K562 (cell line): ENCODE data around the gene ZNF618. TPM values are rescaled to one million over a fixed set of nuclear protein-coding genes. Genes with fewer than 3 reads are reported as not detected.

Experiments used
- ATAC-seq: fragments of 200-7000 bp; cut with Tn5 transposase; 3 replicates; pipeline ENCODE4 v1.9.1; 2020; ENCODE audit warnings: moderate library complexity
- BruUV-seq: library from RNA; stranded (reverse); fragments of 400-500 nt; replicated peaks from 2 replicates; lab custom pipeline; 2021; lab: Mats Ljungman, UMichigan
- CTCF ChIA-PET: fragments of 300-600 bp; formaldehyde crosslinking; extraction: SDS; loops from one replicate; lab custom pipeline; 2021; ENCODE audit warnings: low intra/inter-chr PET ratio; lab: Yijun Ruan, JAX
- POLR2A ChIA-PET: fragments of 300-600, 350-650 bp; sonication (Branson Sonifier 250); formaldehyde crosslinking; extraction: SDS; loops from one replicate; lab custom pipeline; 2021; ENCODE audit warnings: antibody characterized with exemption, inconsistent platforms; lab: Yijun Ruan, JAX
- DNase-seq, 4 experiments: peaks; one replicate each; pipeline versions ENCODE4 v3.0.0 to v3.0.0-alpha.2; 2011 to 2018; ENCODE audit warnings: low spot score in 3 of 4, mixed read lengths in 3 of 4; ENCODE audit errors: extremely low read depth in 1 of 4
- FAIRE-seq: peaks from 2 replicates; lab custom pipeline; 2011; peaks lifted over from hg19 to GRCh38; lab: Jason Lieb, UNC
- H2AFZ ChIP-seq: 2 replicates; pipeline ENCODE4 v1.6.0; 2011; ENCODE audit warnings: low read depth, low read length, control low read depth, inconsistent platforms
- H3K27ac ChIP-seq: fragments of 200-600 bp; 3 replicates; pipeline ENCODE4 v1.8.0; 2011; ENCODE audit warnings: low read depth, mild to moderate bottlenecking, control low read depth, inconsistent platforms, low read length, moderate library complexity, mixed read lengths; ENCODE audit errors: extremely low read depth
- H3K27me3 ChIP-seq, 2 experiments: fragments of 300-600 bp in 1 of 2; 2 replicates in 1 of 2; 3 replicates in 1 of 2; pipeline versions ENCODE4 v1.6.0 to v1.8.0; 2011; ENCODE audit warnings: inconsistent platforms in 2 of 2, low read length in 2 of 2, mild to moderate bottlenecking in 1 of 2, mixed read lengths in 1 of 2, moderate library complexity in 1 of 2; ENCODE audit not compliant: control insufficient read depth in 2 of 2, insufficient read depth in 2 of 2
- H3K36me3 ChIP-seq: fragments of 300-600 bp; 3 replicates; pipeline ENCODE4 v1.8.0; 2011; ENCODE audit warnings: mild to moderate bottlenecking, low read length, inconsistent platforms; ENCODE audit not compliant: control insufficient read depth, insufficient read depth
- H3K4me1 ChIP-seq, 2 experiments: fragments of 200-600 bp in 1 of 2; replicated peaks in 1 of 2; 2 replicates in 1 of 2; 3 replicates in 1 of 2; pipeline versions ENCODE4 v1.5.1 to v1.8.0; 2011; ENCODE audit warnings: inconsistent platforms in 2 of 2, low read length in 2 of 2, mild to moderate bottlenecking in 1 of 2, mixed read lengths in 1 of 2, moderate library complexity in 1 of 2; ENCODE audit not compliant: control insufficient read depth in 2 of 2, insufficient read depth in 2 of 2
- H3K4me2 ChIP-seq: 2 replicates; pipeline ENCODE4 v1.6.1; 2011; ENCODE audit warnings: low read length, control low read depth, inconsistent platforms, mixed read lengths; ENCODE audit not compliant: insufficient read depth
- H3K4me3 ChIP-seq: fragments of 200-600 bp; sonication (generic), shearing (Covaris generic); 2 replicates; pipeline ENCODE4 v1.5.1; 2016; ENCODE audit warnings: control low read depth, inconsistent platforms
- H3K79me2 ChIP-seq: fragments of 200-600 bp; 3 replicates; pipeline ENCODE4 v1.8.0; 2011; ENCODE audit warnings: low read length, inconsistent platforms; ENCODE audit not compliant: control insufficient read depth, insufficient read depth
- H3K9ac ChIP-seq, 2 experiments: 2 replicates each; pipeline versions ENCODE4 v1.6.0 to v1.6.1; 2011; ENCODE audit warnings: low read depth in 2 of 2, low read length in 2 of 2, control low read depth in 1 of 2, inconsistent platforms in 1 of 2, mild to moderate bottlenecking in 1 of 2, mixed read lengths in 1 of 2; ENCODE audit not compliant: insufficient read depth in 1 of 2
- H3K9me1 ChIP-seq: one replicate; pipeline ENCODE4 v1.6.0; 2011; ENCODE audit warnings: inconsistent platforms, mild to moderate bottlenecking, low read length, moderate library complexity; ENCODE audit not compliant: control insufficient read depth, insufficient read depth
- H3K9me3 ChIP-seq: replicated peaks from 2 replicates; pipeline ENCODE4 v1.5.1; 2011; ENCODE audit warnings: low read depth, low read length, inconsistent platforms; ENCODE audit not compliant: control insufficient read depth, insufficient read depth
- H4K20me1 ChIP-seq: replicated peaks from 2 replicates; pipeline ENCODE4 v1.6.1; 2011; ENCODE audit warnings: low read length, inconsistent platforms, mixed read lengths; ENCODE audit not compliant: control insufficient read depth, insufficient read depth
- CBX3 ChIP-seq, 2 experiments: IDR thresholded peaks; 1 replicate in 1 of 2; 2 replicates in 1 of 2; pipeline ENCODE4 v1.6.1; 2012; ENCODE audit warnings: inconsistent platforms in 2 of 2, low read length in 2 of 2, borderline replicate concordance in 1 of 2, control low read depth in 1 of 2
- EP400 ChIP-seq: fragments of 450-650 bp; IDR thresholded peaks from 2 replicates; pipeline ENCODE4 v1.6.1; 2017; ENCODE audit warnings: antibody characterized with exemption, mild to moderate bottlenecking, moderate library complexity
- GMEB1 ChIP-seq: fragments of 250-450 bp; sonication (Bioruptor Pico); IDR thresholded peaks from 2 replicates; pipeline ENCODE4 v1.4.0; 2020; ENCODE audit warnings: mild to moderate bottlenecking
- KLF13 ChIP-seq: fragments of 450-650 bp; IDR thresholded peaks from 2 replicates; pipeline ENCODE4 v1.6.1; 2016; ENCODE audit warnings: missing genetic modification characterization, low read depth, mild to moderate bottlenecking, missing compliant biosample characterization, moderate library complexity, borderline replicate concordance
- MBD2 ChIP-seq: sonication (generic); IDR thresholded peaks from 2 replicates; pipeline ENCODE4 v1.6.1; 2016; ENCODE audit warnings: low read depth, borderline replicate concordance
- NCOA2 ChIP-seq, 2 experiments: fragments of 450-650 bp; IDR thresholded peaks; 2 replicates each; pipeline ENCODE4 v1.6.1; 2018; ENCODE audit warnings: mild to moderate bottlenecking in 2 of 2, moderate library complexity in 1 of 2; ENCODE audit not compliant: partially characterized antibody in 2 of 2
- PHB2 ChIP-seq: fragments of 450-650 bp; IDR thresholded peaks from 2 replicates; pipeline ENCODE4 v1.6.1; 2017; ENCODE audit warnings: low read depth
- RBM25 ChIP-seq: fragments of 200-400 bp; formaldehyde crosslinking; IDR thresholded peaks from 2 replicates; pipeline ENCODE4 v1.6.1; 2018; ENCODE audit warnings: low read length, low read depth, moderate library complexity; ENCODE audit not compliant: severe bottlenecking
- RCOR1 ChIP-seq, 2 experiments: IDR thresholded peaks; 2 replicates each; pipeline ENCODE4 v1.6.1; 2012; ENCODE audit warnings: low read depth in 2 of 2, low read length in 2 of 2, borderline replicate concordance in 1 of 2, improper control_type of control experiment in 1 of 2
- ZFP30 ChIP-seq: fragments of 250-450 bp; sonication (Bioruptor Pico); IDR thresholded peaks from 2 replicates; pipeline ENCODE4 v1.8.0; 2022; ENCODE audit warnings: moderate library complexity, mild to moderate bottlenecking, inconsistent platforms, borderline replicate concordance
- ZNF444 ChIP-seq: fragments of 250-450 bp; sonication (Bioruptor Pico); IDR thresholded peaks from 2 replicates; pipeline ENCODE4 v1.4.0; 2020; ENCODE audit warnings: mild to moderate bottlenecking, moderate library complexity
- WGBS: fragments of 100-300 bp; shearing (Covaris generic); methylation state at CpG from one replicate; pipeline ENCODE4 v1.1.6; 2016; ENCODE audit warnings: low coverage, mixed read lengths; ENCODE audit not compliant: insufficient coverage; ENCODE audit errors: missing lambda C conversion rate; 5-methylcytosine and 5-hydroxymethylcytosine counted together
- in situ Hi-C: fragments of 300-500 bp; cut with MboI; formaldehyde crosslinking; loops from 4 replicates; pipeline ENCODE4 v1.15.0; 2018; ENCODE audit warnings: inconsistent platforms, mixed read lengths
- intact Hi-C: fragments of 100-400 bp; cut with micrococcal nuclease; formaldehyde crosslinking; loops from 2 replicates; pipeline ENCODE4 v1.14.2; 2022
- polyA plus RNA-seq, 8 experiments: library from polyadenylated mRNA; depleted of rRNA in 4 of 8; stranded (reverse) in 5 of 8; unstranded in 3 of 8; fragments of >200 nt; fragmentation: Nextera tagmentation in 2 of 8; fragmentation: Illumina TruSeq in 1 of 8; extraction: Ambion mirVana in 2 of 8; extraction: Trizol in 1 of 8; gene quantifications; 2 replicates each; pipeline versions ENCODE4 v1.2.1 to v1.2.3, GENCODE V29; 2011 to 2014; ENCODE audit warnings: inconsistent platforms in 1 of 8, missing spikeins in 1 of 8
- total RNA-seq, 7 experiments: library from RNA; depleted of rRNA in 6 of 7; stranded (reverse); fragments of >200 nt in 6 of 7; fragmentation: Illumina TruSeq in 2 of 7; extraction: Trizol in 2 of 7; gene quantifications; 2 replicates each; pipeline versions ENCODE4 v1.2.1 to v1.2.3, GENCODE V29; 2011 to 2021; ENCODE audit warnings: low replicate concordance in 1 of 7
- TF ChIP-seq, protein P1 (sequence below): sonication (generic); formaldehyde crosslinking; IDR thresholded peaks from 2 replicates; pipeline ENCODE4 v1.8.1; 2023; ENCODE audit warnings: mild to moderate bottlenecking, missing genetic modification reagents

Gene ZNF618
- total and polyA plus RNA-seq, 9 of the 15 experiments (the other 6 are each of a cell fraction or from before 2014, with no cell fraction given): 0.08 to 13.7 (median 3.4) TPM

DNA sequence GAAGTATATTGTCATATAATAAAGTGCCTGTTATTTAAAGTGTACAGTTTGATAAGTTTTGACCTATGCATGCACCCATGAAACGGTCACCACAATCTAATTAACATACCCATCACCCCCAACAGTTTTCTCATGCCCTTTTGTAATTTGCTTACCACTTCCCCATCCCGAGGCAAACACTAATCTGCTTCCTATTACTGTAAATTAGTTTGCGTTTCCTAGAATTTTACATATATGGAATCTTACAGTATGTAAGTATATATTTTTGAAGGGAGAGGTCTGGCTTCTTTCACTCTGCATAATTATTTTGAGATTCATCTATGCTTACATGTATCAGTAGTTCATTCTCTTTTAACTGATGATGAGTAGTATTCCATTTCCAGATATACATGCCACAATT, 145.5 kb downstream of the ZNF618 start:
- TF ChIP-seq ZNF444 (CRISPR knock-in tag) (no peak), EP400 (no peak)
- DNase-seq: no peak
- no peak for FAIRE-seq
- Histone ChIP-seq H3K9me3 (no peaks in the 10 kb centered on the region), H3K27ac (no peak overlapping the region), H3K4me2 (no peak overlapping the region), H3K9ac (no peak overlapping the region), H3K79me2 (no peaks in the 10 kb centered on the region), H3K27me3 (no peaks in the 10 kb centered on the region), H3K4me3 (no peak overlapping the region), H2AFZ (no peak overlapping the region), H3K36me3 (no peaks in the 10 kb centered on the region), H3K9me1 (no peaks in the 10 kb centered on the region), H4K20me1 (no peaks in the 10 kb centered on the region), H3K4me1 (no peaks in the 10 kb centered on the region)
- intact Hi-C loops: no loop called here
- BruUV-seq: no TSS peak
- POLR2A ChIA-PET: no interaction called here
- WGBS: 44% methylated on average over 3 of the region's 3 CpGs
- no peak for ATAC-seq
- in situ Hi-C loops: no loop called here
- CTCF ChIA-PET: no interaction called here

DNA sequence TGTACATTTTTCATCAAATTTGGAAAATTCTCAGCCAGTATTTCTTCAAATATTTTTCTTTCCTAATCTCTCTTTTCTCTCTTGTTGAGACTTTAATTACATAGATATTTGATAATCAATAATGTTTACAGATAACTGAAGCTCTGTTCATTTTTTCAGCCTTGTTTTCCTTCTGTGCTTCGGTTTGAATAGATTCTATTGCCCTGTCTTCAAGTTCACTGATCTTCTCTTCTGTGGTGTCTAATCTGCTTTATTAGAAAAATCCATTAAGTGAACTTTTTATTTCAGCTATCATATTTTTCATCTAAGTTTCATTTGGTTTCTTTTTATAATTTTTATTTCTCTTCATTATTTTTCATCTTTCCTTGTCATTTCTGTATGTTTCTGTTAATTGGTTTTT, 147.9 kb downstream of the ZNF618 start:
- ATAC-seq: no peak
- Histone ChIP-seq H3K4me1 (peaks cover 0 to 3% of the 10 kb centered on the region in 2 experiments; a peak in 1 of 5 replicates), H3K36me3 (peaks cover 3% of the 10 kb centered on the region; the same call in 1 of the 3 replicates), H3K9me1 (no peaks in the 10 kb centered on the region), H3K9me3 (no peaks in the 10 kb centered on the region), H3K27me3 (no peaks in the 10 kb centered on the region), H3K4me2 (no peak overlapping the region), H3K27ac (no peak overlapping the region), H3K79me2 (no peaks in the 10 kb centered on the region), H2AFZ (no peak overlapping the region), H3K9ac (no peak overlapping the region), H3K4me3 (no peak overlapping the region), H4K20me1 (no peaks in the 10 kb centered on the region)
- POLR2A ChIA-PET: no interaction called here
- WGBS: 24% methylated on average over 1 of the region's 1 CpG
- CTCF ChIA-PET: no interaction called here
- in situ Hi-C loops (no loop called here), intact Hi-C loops (no loop called here)
- peak; percentile 62 for FAIRE-seq
- DNase-seq: no peak
- BruUV-seq: no TSS peak
- TF ChIP-seq GMEB1 (CRISPR knock-in tag): no peak
- TF ChIP-seq ZFP30 (CRISPR knock-in tag): peak; percentile 73; the same call in 1 of the 2 replicates
- TF ChIP-seq KLF13 (tag): no peak
- no peak for TF ChIP-seq PHB2
- no peak for TF ChIP-seq MBD2
- TF ChIP-seq CBX3 (IDR thresholded peaks at IDR 0.05; ENCODE audit: borderline replicate concordance in 1 of 2, low read length in 2 of 2): peak in 1 of 2 experiments; percentile 50; a peak in 1 of 3 replicates
- no peak for TF ChIP-seq RCOR1 (IDR thresholded peaks at IDR 0.05; ENCODE audit: borderline replicate concordance in 1 of 2, low read depth in 2 of 2, low read length in 2 of 2)
- TF ChIP-seq NCOA2 (IDR thresholded peaks at IDR 0.05; ENCODE audit: partially characterized antibody in 2 of 2): no peak
- TF ChIP-seq, protein P1, sequence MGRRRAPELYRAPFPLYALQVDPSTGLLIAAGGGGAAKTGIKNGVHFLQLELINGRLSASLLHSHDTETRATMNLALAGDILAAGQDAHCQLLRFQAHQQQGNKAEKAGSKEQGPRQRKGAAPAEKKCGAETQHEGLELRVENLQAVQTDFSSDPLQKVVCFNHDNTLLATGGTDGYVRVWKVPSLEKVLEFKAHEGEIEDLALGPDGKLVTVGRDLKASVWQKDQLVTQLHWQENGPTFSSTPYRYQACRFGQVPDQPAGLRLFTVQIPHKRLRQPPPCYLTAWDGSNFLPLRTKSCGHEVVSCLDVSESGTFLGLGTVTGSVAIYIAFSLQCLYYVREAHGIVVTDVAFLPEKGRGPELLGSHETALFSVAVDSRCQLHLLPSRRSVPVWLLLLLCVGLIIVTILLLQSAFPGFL (CRISPR knock-in tag): no peak
- TF ChIP-seq RBM25: peak; percentile 59
